Measurements from ENCODE around the gene DMC1. TPM values are rescaled to one million over a fixed set of nuclear protein-coding genes. Genes with fewer than 3 reads are reported as not detected.

The DMC1 gene
- total and polyA plus RNA-seq, 9 of the 15 experiments (the other 6 are each of a cell fraction or from before 2014, with no cell fraction given): 5.5 to 55.5 (median 9.8) TPM

DNA sequence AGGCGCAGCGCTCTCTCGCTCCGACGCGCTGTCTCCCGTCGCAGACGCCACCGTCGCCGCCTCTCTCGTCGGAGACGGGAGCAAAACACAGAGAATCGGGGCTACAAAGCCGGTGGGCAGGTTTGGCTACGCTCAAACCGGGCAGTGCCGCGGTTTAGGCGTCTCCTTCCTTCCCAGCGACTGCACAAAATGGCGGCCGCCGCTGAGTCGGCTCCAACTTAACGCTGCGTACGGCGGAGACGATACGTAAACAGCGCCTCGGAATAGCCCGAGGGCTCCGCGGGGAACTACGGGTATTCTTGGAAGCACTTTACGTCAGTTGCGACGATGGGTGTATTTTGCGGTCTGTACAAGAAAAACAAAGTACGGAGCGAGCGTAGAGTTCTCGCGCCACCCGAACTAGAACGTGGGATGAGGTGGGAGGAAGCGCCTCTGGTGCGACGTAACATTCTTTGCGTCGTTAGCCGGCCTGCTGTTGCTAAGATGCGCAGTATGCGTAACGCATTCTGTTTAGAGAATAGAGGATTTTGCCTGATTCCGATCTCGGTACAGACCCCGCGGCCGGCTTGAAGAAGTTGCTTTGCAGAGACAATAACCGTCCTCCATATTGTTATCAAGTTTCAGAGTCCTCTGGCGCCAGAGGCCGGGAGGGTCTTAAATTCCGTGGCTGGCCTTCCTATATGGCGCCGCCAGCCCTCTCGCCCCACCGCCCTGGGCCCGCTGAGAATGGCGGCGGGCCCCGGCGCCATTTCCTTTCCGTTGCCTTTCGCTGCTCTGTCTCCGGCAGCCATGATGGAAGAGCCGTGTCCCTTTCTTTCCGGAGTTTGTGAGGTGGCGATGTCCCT, 63.6 kb downstream of the DMC1 start, which contains the start of gene DDX17 (continued):
- TF ChIP-seq, protein P1, sequence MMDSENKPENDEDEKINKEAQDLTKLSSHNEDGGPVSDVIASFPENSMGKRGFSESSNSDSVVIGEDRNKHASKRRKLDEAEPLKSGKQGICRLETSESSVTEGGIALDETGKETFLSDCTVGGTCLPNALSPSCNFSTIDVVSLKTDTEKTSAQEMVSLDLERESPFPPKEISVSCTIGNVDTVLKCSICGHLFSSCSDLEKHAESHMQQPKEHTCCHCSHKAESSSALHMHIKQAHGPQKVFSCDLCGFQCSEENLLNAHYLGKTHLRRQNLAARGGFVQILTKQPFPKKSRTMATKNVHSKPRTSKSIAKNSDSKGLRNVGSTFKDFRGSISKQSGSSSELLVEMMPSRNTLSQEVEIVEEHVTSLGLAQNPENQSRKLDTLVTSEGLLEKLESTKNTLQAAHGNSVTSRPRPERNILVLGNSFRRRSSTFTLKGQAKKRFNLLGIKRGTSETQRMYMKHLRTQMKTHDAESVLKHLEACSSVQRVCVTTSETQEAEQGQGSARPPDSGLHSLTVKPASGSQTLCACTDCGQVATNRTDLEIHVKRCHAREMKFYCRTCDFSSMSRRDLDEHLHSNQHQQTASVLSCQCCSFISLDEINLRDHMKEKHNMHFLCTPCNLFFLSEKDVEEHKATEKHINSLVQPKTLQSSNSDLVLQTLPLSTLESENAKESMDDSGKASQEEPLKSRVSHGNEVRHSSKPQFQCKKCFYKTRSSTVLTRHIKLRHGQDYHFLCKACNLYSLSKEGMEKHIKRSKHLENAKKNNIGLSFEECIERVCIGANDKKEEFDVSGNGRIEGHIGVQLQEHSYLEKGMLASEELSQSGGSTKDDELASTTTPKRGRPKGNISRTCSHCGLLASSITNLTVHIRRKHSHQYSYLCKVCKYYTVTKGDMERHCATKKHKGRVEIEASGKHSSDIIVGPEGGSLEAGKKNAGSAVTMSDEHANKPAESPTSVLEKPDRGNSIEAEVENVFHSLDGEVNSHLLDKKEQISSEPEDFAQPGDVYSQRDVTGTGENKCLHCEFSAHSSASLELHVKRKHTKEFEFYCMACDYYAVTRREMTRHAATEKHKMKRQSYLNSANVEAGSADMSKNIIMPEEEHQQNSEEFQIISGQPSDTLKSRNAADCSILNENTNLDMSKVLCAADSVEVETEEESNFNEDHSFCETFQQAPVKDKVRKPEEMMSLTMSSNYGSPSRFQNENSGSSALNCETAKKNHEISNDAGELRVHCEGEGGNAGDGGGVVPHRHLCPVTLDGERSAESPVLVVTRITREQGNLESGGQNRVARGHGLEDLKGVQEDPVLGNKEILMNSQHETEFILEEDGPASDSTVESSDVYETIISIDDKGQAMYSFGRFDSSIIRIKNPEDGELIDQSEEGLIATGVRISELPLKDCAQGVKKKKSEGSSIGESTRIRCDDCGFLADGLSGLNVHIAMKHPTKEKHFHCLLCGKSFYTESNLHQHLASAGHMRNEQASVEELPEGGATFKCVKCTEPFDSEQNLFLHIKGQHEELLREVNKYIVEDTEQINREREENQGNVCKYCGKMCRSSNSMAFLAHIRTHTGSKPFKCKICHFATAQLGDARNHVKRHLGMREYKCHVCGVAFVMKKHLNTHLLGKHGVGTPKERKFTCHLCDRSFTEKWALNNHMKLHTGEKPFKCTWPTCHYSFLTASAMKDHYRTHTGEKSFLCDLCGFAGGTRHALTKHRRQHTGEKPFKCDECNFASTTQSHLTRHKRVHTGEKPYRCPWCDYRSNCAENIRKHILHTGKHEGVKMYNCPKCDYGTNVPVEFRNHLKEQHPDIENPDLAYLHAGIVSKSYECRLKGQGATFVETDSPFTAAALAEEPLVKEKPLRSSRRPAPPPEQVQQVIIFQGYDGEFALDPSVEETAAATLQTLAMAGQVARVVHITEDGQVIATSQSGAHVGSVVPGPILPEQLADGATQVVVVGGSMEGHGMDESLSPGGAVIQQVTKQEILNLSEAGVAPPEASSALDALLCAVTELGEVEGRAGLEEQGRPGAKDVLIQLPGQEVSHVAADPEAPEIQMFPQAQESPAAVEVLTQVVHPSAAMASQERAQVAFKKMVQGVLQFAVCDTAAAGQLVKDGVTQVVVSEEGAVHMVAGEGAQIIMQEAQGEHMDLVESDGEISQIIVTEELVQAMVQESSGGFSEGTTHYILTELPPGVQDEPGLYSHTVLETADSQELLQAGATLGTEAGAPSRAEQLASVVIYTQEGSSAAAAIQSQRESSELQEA (IDR thresholded peaks at IDR 0.05; ENCODE audit: low read depth): no peak
- TF ChIP-seq ZMIZ1 (IDR thresholded peaks at IDR 0.05; ENCODE audit: low read depth in 2 of 2, low read length in 2 of 2) (peak in 1 of 2 experiments; percentile 58; a peak in 1 of 4 replicates), SOX6 (IDR thresholded peaks at IDR 0.05) (peak; percentile 51; the same call in 1 of the 2 replicates), ZNF197 (CRISPR knock-in tag; IDR thresholded peaks at IDR 0.05; ENCODE audit: low read depth) (peak; percentile 63; the same call in 1 of the 2 replicates), HNRNPH1 (optimal IDR thresholded peaks at IDR 0.05; ENCODE audit: low read depth, low read length) (peak; percentile 91), ZNF41 (CRISPR knock-in tag; conservative IDR thresholded peaks at IDR 0.05) (0 out of 2 replicates have a peak, but pooled peaks have one; percentile 22), TEAD4 (IDR thresholded peaks at IDR 0.05; ENCODE audit: low read length) (peak; percentile 79), TEAD4 (CRISPR knock-in tag; IDR thresholded peaks at IDR 0.05; ENCODE audit: borderline replicate concordance) (peak; percentile 67; the same call in 1 of the 2 replicates)

Measured in K562 (cell line).